A375 (cell line): ENCODE data around the gene KLHDC4. TPM values are rescaled to one million over a fixed set of nuclear protein-coding genes. Genes with fewer than 3 reads are reported as not detected.

Experiments used
- total RNA-seq: library from RNA; depleted of rRNA; stranded (reverse); fragments of >200 nt; shearing (Covaris generic); gene quantifications from 2 replicates; pipeline ENCODE4 v1.2.3, GENCODE V29; 2014; rRNA removed

The KLHDC4 gene
- 84.0 and 84.7 TPM in 2 replicates for total RNA-seq

GRCh38 chr16:87765776-87766484, at the start of gene KLHDC4:
Gene KLHDC4, minus strand, starts transcription at chr16:87765986. Its CDS starts 96 bp downstream, at chr16:87765890.

Other genes starting within 250 kb of the KLHDC4 start
- 0.05 TPM in 1 of 2 replicates, not detected in the other for gene JPH3, start 163.5 kb downstream of the KLHDC4 start, total RNA-seq
- 507 and 590 TPM in 2 replicates for gene SLC7A5, start 103.5 kb upstream of the KLHDC4 start, total RNA-seq
- not detected in 2 replicates for gene CA5A, start 170.5 kb upstream of the KLHDC4 start, total RNA-seq
- 19.4 and 23.5 TPM in 2 replicates for gene BANP, start 185.4 kb upstream of the KLHDC4 start, total RNA-seq